BLaER1 treated with 17β-estradiol and CSF1 and Interleukin-3, amounts not matched to agents 10 nM and 100 nM (cell line): ENCODE results near the gene EFCAB12.

ENCODE experiments used
- H3K27ac ChIP-seq, 11 experiments: shearing (Covaris generic); formaldehyde crosslinking; 2 replicates each; pipeline ENCODE4 v1.8.1; 2022
- H3K27me3 ChIP-seq, 11 experiments: shearing (Covaris generic); formaldehyde crosslinking; 2 replicates each; pipeline ENCODE4 v1.8.1; 2022
- H3K36me3 ChIP-seq, 11 experiments: shearing (Covaris generic); formaldehyde crosslinking; 2 replicates each; pipeline ENCODE4 v1.8.1; 2022
- H3K4me1 ChIP-seq, 10 experiments: shearing (Covaris generic); formaldehyde crosslinking; 2 replicates each; pipeline ENCODE4 v1.8.1; 2022
- H3K4me2 ChIP-seq, 11 experiments: shearing (Covaris generic); formaldehyde crosslinking; 2 replicates each; pipeline ENCODE4 v1.8.1; 2022
- H3K4me3 ChIP-seq, 10 experiments: shearing (Covaris generic); formaldehyde crosslinking; 2 replicates each; pipeline ENCODE4 v1.8.1; 2022
- H3K9ac ChIP-seq, 11 experiments: shearing (Covaris generic); formaldehyde crosslinking; 2 replicates each; pipeline ENCODE4 v1.8.1; 2022
- H3K9me3 ChIP-seq, 11 experiments: shearing (Covaris generic); formaldehyde crosslinking; replicated peaks in 1 of 11; 2 replicates each; pipeline ENCODE4 v1.8.1; 2022
- H4K20me1 ChIP-seq, 11 experiments: shearing (Covaris generic); formaldehyde crosslinking; 2 replicates each; pipeline ENCODE4 v1.8.1; 2022
- Cebpa-rat ChIP-seq, 11 experiments: shearing (Covaris generic); IDR thresholded peaks; 2 replicates each; pipeline ENCODE4 v1.8.1; 2022

The EFCAB12 gene

GRCh38 chr3:129412542-129413198 is 15.8 kb downstream of the EFCAB12 start:
- Histone ChIP-seq H3K9ac (no peak overlapping the region), H3K9me3 (no peaks in the 10 kb centered on the region), H3K4me1 (peaks cover 4 to 26% (median 14%) of the 10 kb centered on the region in 10 experiments; a peak in 18 of 20 replicates), H4K20me1 (no peaks in the 10 kb centered on the region), H3K36me3 (no peaks in the 10 kb centered on the region), H3K4me2 (no peak overlapping the region), H3K4me3 (no peak overlapping the region), H3K27me3 (no peaks in the 10 kb centered on the region; a peak in 1 of 22 replicates), H3K27ac (no peak overlapping the region)
- no peak for TF ChIP-seq Cebpa-rat (IDR thresholded peaks at IDR 0.05)

GRCh38 chr3:129410971-129411370 is 17.5 kb downstream of the EFCAB12 start:
- Histone ChIP-seq H3K27ac (no peak overlapping the region), H4K20me1 (no peaks in the 10 kb centered on the region), H3K27me3 (no peaks in the 10 kb centered on the region; a peak in 1 of 22 replicates), H3K4me3 (no peak overlapping the region), H3K36me3 (no peaks in the 10 kb centered on the region), H3K9ac (no peak overlapping the region), H3K4me1 (peaks cover 0 to 21% (median 11%) of the 10 kb centered on the region in 10 experiments; a peak in 14 of 20 replicates), H3K9me3 (no peaks in the 10 kb centered on the region), H3K4me2 (no peak overlapping the region)
- no peak for TF ChIP-seq Cebpa-rat (IDR thresholded peaks at IDR 0.05)

- Histone ChIP-seq H3K4me2 (peak overlapping the region in 4 of 11 experiments; percentile 11 to 35 (median 28); a peak in 6 of 22 replicates), H4K20me1 (no peaks in the 10 kb centered on the region), H3K4me3 (no peak overlapping the region), H3K9me3 (no peaks in the 10 kb centered on the region), H3K4me1 (peaks cover 0 to 26% (median 19%) of the 10 kb centered on the region in 10 experiments; a peak in 16 of 20 replicates), H3K27ac (peak overlapping the region in 4 of 11 experiments; percentile 6 to 49 (median 8); a peak in 7 of 22 replicates), H3K9ac (0 out of 22 replicates have a peak overlapping the region, but pooled peaks of 1 of the 11 experiments have one; percentile 29), H3K27me3 (no peaks in the 10 kb centered on the region; a peak in 1 of 22 replicates), H3K36me3 (no peaks in the 10 kb centered on the region)
- peak in 6 of 11 experiments; percentile 21 to 62 (median 50); a peak in 8 of 22 replicates for TF ChIP-seq Cebpa-rat (IDR thresholded peaks at IDR 0.05)
Observed at GRCh38 chr3:129409541-129409940, 18.9 kb downstream of the EFCAB12 start.

- no peak overlapping the region for H3K27ac ChIP-seq
- no peak for TF ChIP-seq Cebpa-rat (IDR thresholded peaks at IDR 0.05)
Observed at GRCh38 chr3:129404610-129405009, 23.8 kb downstream of the EFCAB12 start.

GRCh38 chr3:129404130-129404529 is 24.3 kb downstream of the EFCAB12 start:
- H3K36me3 ChIP-seq: no peaks in the 10 kb centered on the region
- no peaks in the 10 kb centered on the region for H3K27me3 ChIP-seq
- no peaks in the 10 kb centered on the region for H4K20me1 ChIP-seq
- peak overlapping the region in 7 of 11 experiments; percentile 28 to 61 (median 52); a peak in 13 of 22 replicates for H3K4me2 ChIP-seq
- no peak overlapping the region for H3K4me3 ChIP-seq
- no peak overlapping the region for H3K9ac ChIP-seq
- no peak overlapping the region for H3K27ac ChIP-seq
- no peak for TF ChIP-seq Cebpa-rat (IDR thresholded peaks at IDR 0.05)
- H3K9me3 ChIP-seq: no peaks in the 10 kb centered on the region
- H3K4me1 ChIP-seq: peaks cover 6 to 27% (median 18%) of the 10 kb centered on the region in 10 experiments; a peak in 19 of 20 replicates

More at GRCh38 chr3:129404610-129405009, 23.8 kb downstream of the EFCAB12 start:
- Histone ChIP-seq H3K36me3 (no peaks in the 10 kb centered on the region), H3K9ac (no peak overlapping the region), H3K4me1 (peaks cover 6 to 30% (median 20%) of the 10 kb centered on the region in 10 experiments; a peak in 19 of 20 replicates), H3K4me3 (no peak overlapping the region), H4K20me1 (no peaks in the 10 kb centered on the region), H3K27me3 (no peaks in the 10 kb centered on the region), H3K4me2 (peak overlapping the region in 8 of 11 experiments; percentile 28 to 61 (median 51); a peak in 16 of 22 replicates), H3K9me3 (no peaks in the 10 kb centered on the region)

GRCh38 chr3:129403450-129403849 is 25.0 kb downstream of the EFCAB12 start:
- Histone ChIP-seq H3K4me2 (no peak overlapping the region), H3K4me3 (no peak overlapping the region), H3K36me3 (no peaks in the 10 kb centered on the region), H3K4me1 (peaks cover 6 to 26% (median 19%) of the 10 kb centered on the region in 10 experiments; a peak in 19 of 20 replicates), H3K9me3 (no peaks in the 10 kb centered on the region), H4K20me1 (peaks cover 0 to 6% (median 2%) of the 10 kb centered on the region in 11 experiments; a peak in 14 of 22 replicates), H3K9ac (no peak overlapping the region), H3K27me3 (no peaks in the 10 kb centered on the region), H3K27ac (no peak overlapping the region)
- TF ChIP-seq Cebpa-rat (IDR thresholded peaks at IDR 0.05): no peak

- Histone ChIP-seq H4K20me1 (peaks cover 7 to 14% (median 11%) of the 10 kb centered on the region in 11 experiments; a peak in 18 of 22 replicates), H3K36me3 (peaks cover 0 to 5% (median 0%) of the 10 kb centered on the region in 11 experiments; a peak in 4 of 22 replicates), H3K27me3 (no peaks in the 10 kb centered on the region), H3K4me2 (no peak overlapping the region), H3K9me3 (no peaks in the 10 kb centered on the region), H3K9ac (no peak overlapping the region), H3K4me1 (peaks cover 15 to 34% (median 27%) of the 10 kb centered on the region in 10 experiments), H3K4me3 (no peak overlapping the region), H3K27ac (no peak overlapping the region)
- no peak for TF ChIP-seq Cebpa-rat (IDR thresholded peaks at IDR 0.05)
Observed at GRCh38 chr3:129402616-129403015, 25.8 kb downstream of the EFCAB12 start.

GRCh38 chr3:129402210-129402609 is 26.2 kb downstream of the EFCAB12 start:
- Histone ChIP-seq H4K20me1 (peaks cover 12 to 18% (median 15%) of the 10 kb centered on the region in 11 experiments; a peak in 18 of 22 replicates), H3K27ac (no peak overlapping the region), H3K9ac (no peak overlapping the region), H3K4me1 (peaks cover 19 to 38% (median 31%) of the 10 kb centered on the region in 10 experiments), H3K4me2 (no peak overlapping the region), H3K27me3 (no peaks in the 10 kb centered on the region), H3K36me3 (peaks cover 0 to 9% (median 4%) of the 10 kb centered on the region in 11 experiments; a peak in 13 of 22 replicates), H3K4me3 (no peak overlapping the region), H3K9me3 (no peaks in the 10 kb centered on the region)
- TF ChIP-seq Cebpa-rat (IDR thresholded peaks at IDR 0.05): no peak

- Histone ChIP-seq H3K4me1 (peaks cover 23 to 41% (median 34%) of the 10 kb centered on the region in 10 experiments), H3K36me3 (peaks cover 22 to 32% (median 27%) of the 10 kb centered on the region in 11 experiments), H3K9me3 (no peaks in the 10 kb centered on the region), H3K4me2 (peak overlapping the region; percentile 34 to 98 (median 95); a peak in 21 of 22 replicates), H3K9ac (peak overlapping the region in 10 of 11 experiments; percentile 83 to 91 (median 90); a peak in 15 of 22 replicates), H3K4me3 (peak overlapping the region; percentile 6 to 96 (median 90); a peak in 17 of 20 replicates), H3K27ac (peak overlapping the region; percentile 86 to 97 (median 95); a peak in 20 of 22 replicates), H4K20me1 (peaks cover 34 to 41% (median 38%) of the 10 kb centered on the region in 11 experiments; a peak in 21 of 22 replicates), H3K27me3 (no peaks in the 10 kb centered on the region)
- TF ChIP-seq Cebpa-rat (IDR thresholded peaks at IDR 0.05): no peak
Observed at GRCh38 chr3:129399895-129400357, 28.5 kb downstream of the EFCAB12 start.
